OCI-LY7 (cell line): ENCODE measurements around the gene TBX2.

ENCODE experiments used
- EZH2phosphoT487 ChIP-seq: fragments of 200-600 bp; sonication (generic); IDR thresholded peaks from 2 replicates; pipeline ENCODE4 v1.6.1; 2018; ENCODE audit warnings: low read depth, borderline replicate concordance, mild to moderate bottlenecking, mixed run types, antibody characterized with exemption, low read length, moderate library complexity, mixed read lengths
- TF ChIP-seq, protein P1 (sequence below): fragments of 200-600 bp; sonication (generic); conservative IDR thresholded peaks from 2 replicates; pipeline ENCODE4 v1.5.1; 2014; ENCODE audit warnings: mild to moderate bottlenecking, antibody characterized with exemption, low read length, moderate library complexity, mixed read lengths

- TF ChIP-seq, protein P1, sequence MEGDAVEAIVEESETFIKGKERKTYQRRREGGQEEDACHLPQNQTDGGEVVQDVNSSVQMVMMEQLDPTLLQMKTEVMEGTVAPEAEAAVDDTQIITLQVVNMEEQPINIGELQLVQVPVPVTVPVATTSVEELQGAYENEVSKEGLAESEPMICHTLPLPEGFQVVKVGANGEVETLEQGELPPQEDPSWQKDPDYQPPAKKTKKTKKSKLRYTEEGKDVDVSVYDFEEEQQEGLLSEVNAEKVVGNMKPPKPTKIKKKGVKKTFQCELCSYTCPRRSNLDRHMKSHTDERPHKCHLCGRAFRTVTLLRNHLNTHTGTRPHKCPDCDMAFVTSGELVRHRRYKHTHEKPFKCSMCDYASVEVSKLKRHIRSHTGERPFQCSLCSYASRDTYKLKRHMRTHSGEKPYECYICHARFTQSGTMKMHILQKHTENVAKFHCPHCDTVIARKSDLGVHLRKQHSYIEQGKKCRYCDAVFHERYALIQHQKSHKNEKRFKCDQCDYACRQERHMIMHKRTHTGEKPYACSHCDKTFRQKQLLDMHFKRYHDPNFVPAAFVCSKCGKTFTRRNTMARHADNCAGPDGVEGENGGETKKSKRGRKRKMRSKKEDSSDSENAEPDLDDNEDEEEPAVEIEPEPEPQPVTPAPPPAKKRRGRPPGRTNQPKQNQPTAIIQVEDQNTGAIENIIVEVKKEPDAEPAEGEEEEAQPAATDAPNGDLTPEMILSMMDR = no peak
- TF ChIP-seq EZH2phosphoT487 = no peak
Observed at GRCh38 chr17:61379457-61380216, 20.0 kb upstream of the TBX2 start.
